GM12875 (cell line): ENCODE data around the gene MARCHF6.
"Not testable (repeated sequence)": the region's sequence is repeated elsewhere in the genome, so short reads cannot be mapped to it uniquely, and the experiment has no call there.

Source experiments
- H3K4me3 ChIP-seq: one replicate; pipeline ENCODE4 v1.5.1; 2011; ENCODE audit warnings: low read depth, low read length, control low read depth
- CTCF ChIP-seq: IDR thresholded peaks from 2 replicates; pipeline ENCODE4 v1.5.1; 2011; ENCODE audit warnings: low read depth, mild to moderate bottlenecking, control low read depth, inconsistent platforms, low read length, moderate library complexity, borderline replicate concordance; ENCODE audit not compliant: insufficient read depth

The MARCHF6 gene

GRCh38 chr5:10335711-10336470, 17.6 kb upstream of the MARCHF6 start:
- no peak for TF ChIP-seq CTCF

GRCh38 chr5:10337107-10337506, 16.4 kb upstream of the MARCHF6 start:
- no peak for TF ChIP-seq CTCF
- H3K4me3 ChIP-seq = no peak overlapping the region

More at GRCh38 chr5:10335711-10336470, 17.6 kb upstream of the MARCHF6 start:
- no peak overlapping the region for H3K4me3 ChIP-seq

- H3K4me3 ChIP-seq = no peak overlapping the region
- no peak for TF ChIP-seq CTCF
These were observed 15.5 kb upstream of the MARCHF6 start for GRCh38 chr5:10337986-10338385.

- H3K4me3 ChIP-seq = no peak overlapping the region
- TF ChIP-seq CTCF = no peak
These were observed 14.8 kb upstream of the MARCHF6 start for GRCh38 chr5:10338686-10339057.

GRCh38 chr5:10339058-10339811, 14.3 kb upstream of the MARCHF6 start:
- H3K4me3 ChIP-seq = no peak overlapping the region
- TF ChIP-seq CTCF = no peak

- no peak overlapping the region for H3K4me3 ChIP-seq
- TF ChIP-seq CTCF = no peak
These were observed 13.5 kb upstream of the MARCHF6 start for GRCh38 chr5:10339958-10340357.

- TF ChIP-seq CTCF = no peak
- H3K4me3 ChIP-seq = no peak overlapping the region
These were observed 10.0 kb upstream of the MARCHF6 start for GRCh38 chr5:10343486-10343885.

- not testable (repeated sequence) for H3K4me3 ChIP-seq
These were observed 8.9 kb upstream of the MARCHF6 start for GRCh38 chr5:10344461-10345106.
